WTC11 (cell line): ENCODE data around the gene RAP2A. TPM values are rescaled to one million over a fixed set of nuclear protein-coding genes. Genes with fewer than 3 reads are reported as not detected.
A peak's percentile ranks its signal among the peaks of the same experiment; 100 is the strongest.

ENCODE experiments used
- ATAC-seq: fragments of 200-7000 bp; cut with Tn5 transposase; 2 replicates; pipeline ENCODE4 v1.10.0; 2021; ENCODE audit warnings: mild to moderate bottlenecking, moderate library complexity
- CTCF ChIA-PET: fragments of 300-600 bp; sonication (Branson Sonifier 250); formaldehyde crosslinking; loops from one replicate; lab custom pipeline; 2021; ENCODE audit warnings: antibody characterized with exemption; lab: Charles Lee
- POLR2A ChIA-PET: fragments of 350-600 bp; sonication (Branson Sonifier 250); formaldehyde crosslinking; loops from one replicate; lab custom pipeline; 2021; ENCODE audit warnings: antibody characterized with exemption; lab: Charles Lee
- DNase-seq: peaks from one replicate; pipeline ENCODE4 v3.0.0; 2021; ENCODE audit warnings: low spot score
- H3K27ac Mint-ChIP-seq: 2 replicates; pipeline ENCODE4 v1.8.0; 2021; ENCODE audit warnings: mixed read lengths
- H3K27me3 Mint-ChIP-seq: 2 replicates; pipeline ENCODE4 v1.8.0; 2021; ENCODE audit warnings: low read depth, mild to moderate bottlenecking, moderate library complexity, mixed read lengths
- H3K36me3 Mint-ChIP-seq: 2 replicates; pipeline ENCODE4 v1.8.0; 2021; ENCODE audit warnings: mixed read lengths
- H3K4me1 Mint-ChIP-seq: 2 replicates; pipeline ENCODE4 v1.8.0; 2022; ENCODE audit warnings: mixed read lengths
- H3K4me3 Mint-ChIP-seq: 2 replicates; pipeline ENCODE4 v1.8.0; 2021; ENCODE audit warnings: mild to moderate bottlenecking, moderate library complexity, mixed read lengths
- H3K9me3 Mint-ChIP-seq: 2 replicates; pipeline ENCODE4 v1.8.0; 2021; ENCODE audit warnings: mixed read lengths
- FOXJ3 ChIP-seq: sonication (generic); formaldehyde crosslinking; IDR thresholded peaks from 2 replicates; pipeline ENCODE4 v1.9.0; 2021; ENCODE audit warnings: missing genetic modification reagents, mild to moderate bottlenecking, borderline replicate concordance
- FOXP1 ChIP-seq: sonication (generic); formaldehyde crosslinking; IDR thresholded peaks from 2 replicates; pipeline ENCODE4 v1.8.0; 2022; ENCODE audit warnings: missing genetic modification reagents, mild to moderate bottlenecking, moderate library complexity, borderline replicate concordance
- GTF2I ChIP-seq: fragments of 250-450 bp; sonication (Bioruptor Pico); conservative IDR thresholded peaks from 2 replicates; pipeline ENCODE4 v1.4.0; 2021; ENCODE audit warnings: mild to moderate bottlenecking
- NR1H2 ChIP-seq: sonication (generic); formaldehyde crosslinking; IDR thresholded peaks from 2 replicates; pipeline ENCODE4 v1.9.0; 2021; ENCODE audit warnings: mild to moderate bottlenecking, moderate library complexity, missing genetic modification reagents
- ZNF232 ChIP-seq: sonication (generic); formaldehyde crosslinking; IDR thresholded peaks from 2 replicates; pipeline ENCODE4 v1.8.0; 2022; ENCODE audit warnings: mild to moderate bottlenecking, missing genetic modification reagents
- ZNF671 ChIP-seq: fragments of 250-450 bp; sonication (Bioruptor Pico); IDR thresholded peaks from 2 replicates; pipeline ENCODE4 v1.8.0; 2021; ENCODE audit warnings: mild to moderate bottlenecking
- total RNA-seq: library from RNA; stranded (reverse); gene quantifications from 3 replicates; pipeline ENCODE4 v1.2.3, GENCODE V29; 2021
- TF ChIP-seq, protein P1 (sequence below): sonication (generic); formaldehyde crosslinking; IDR thresholded peaks from 2 replicates; pipeline ENCODE4 v1.8.1; 2023; ENCODE audit warnings: mild to moderate bottlenecking, moderate library complexity, missing genetic modification reagents
- TF ChIP-seq, protein P2 (sequence below): sonication (generic); formaldehyde crosslinking; conservative IDR thresholded peaks from 2 replicates; pipeline ENCODE4 v1.8.1; 2023; ENCODE audit warnings: mild to moderate bottlenecking, low read depth, missing genetic modification reagents, moderate library complexity
- TF ChIP-seq, protein P3 (sequence below): sonication (generic); formaldehyde crosslinking; IDR thresholded peaks from 2 replicates; pipeline ENCODE4 v1.8.0; 2022; ENCODE audit warnings: mild to moderate bottlenecking, missing genetic modification reagents
- TF ChIP-seq, protein P4 (sequence below): sonication (generic); formaldehyde crosslinking; IDR thresholded peaks from 2 replicates; pipeline ENCODE4 v1.8.1; 2022; ENCODE audit warnings: mild to moderate bottlenecking, missing genetic modification reagents, moderate library complexity, borderline replicate concordance
- TF ChIP-seq, protein P5 (sequence below): sonication (generic); formaldehyde crosslinking; IDR thresholded peaks from 2 replicates; pipeline ENCODE4 v1.8.0; 2022; ENCODE audit warnings: missing genetic modification reagents
- TF ChIP-seq, protein P6 (sequence below): sonication (generic); formaldehyde crosslinking; IDR thresholded peaks from 2 replicates; pipeline ENCODE4 v1.8.1; 2022; ENCODE audit warnings: low read depth, missing genetic modification reagents, borderline replicate concordance

RAP2A gene
- total RNA-seq, 1 experiment from 2014 or later, result 39.0 TPM

DNA sequence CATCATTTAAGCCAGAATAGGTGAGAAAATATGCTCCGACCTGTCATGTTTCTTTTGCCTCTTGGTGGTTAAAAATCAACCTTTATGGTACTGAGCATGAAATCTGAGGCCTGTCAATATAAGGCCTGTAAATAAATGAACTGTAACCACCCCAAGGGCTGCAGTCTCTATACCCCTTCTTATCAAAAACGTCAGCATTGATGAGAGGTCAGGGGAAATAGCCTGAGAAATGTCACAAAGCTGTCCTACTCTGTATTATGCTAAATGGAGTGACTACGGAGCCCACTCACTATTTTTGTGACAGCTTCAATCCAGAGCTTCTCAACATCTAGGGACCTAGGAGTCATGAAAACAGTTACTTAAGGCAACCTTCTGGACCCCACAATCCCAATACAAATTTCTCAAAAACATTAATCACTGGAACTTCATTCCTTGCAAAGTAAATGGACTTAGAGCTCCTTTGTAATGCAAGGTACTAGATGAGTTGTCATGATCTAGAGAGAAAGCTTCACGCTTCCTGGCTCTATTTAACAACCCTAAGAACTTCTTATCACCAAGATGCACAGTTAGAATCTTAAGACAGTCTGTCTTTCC lies 2.7 kb upstream of the RAP2A start (continued):
- TF ChIP-seq, protein P1, sequence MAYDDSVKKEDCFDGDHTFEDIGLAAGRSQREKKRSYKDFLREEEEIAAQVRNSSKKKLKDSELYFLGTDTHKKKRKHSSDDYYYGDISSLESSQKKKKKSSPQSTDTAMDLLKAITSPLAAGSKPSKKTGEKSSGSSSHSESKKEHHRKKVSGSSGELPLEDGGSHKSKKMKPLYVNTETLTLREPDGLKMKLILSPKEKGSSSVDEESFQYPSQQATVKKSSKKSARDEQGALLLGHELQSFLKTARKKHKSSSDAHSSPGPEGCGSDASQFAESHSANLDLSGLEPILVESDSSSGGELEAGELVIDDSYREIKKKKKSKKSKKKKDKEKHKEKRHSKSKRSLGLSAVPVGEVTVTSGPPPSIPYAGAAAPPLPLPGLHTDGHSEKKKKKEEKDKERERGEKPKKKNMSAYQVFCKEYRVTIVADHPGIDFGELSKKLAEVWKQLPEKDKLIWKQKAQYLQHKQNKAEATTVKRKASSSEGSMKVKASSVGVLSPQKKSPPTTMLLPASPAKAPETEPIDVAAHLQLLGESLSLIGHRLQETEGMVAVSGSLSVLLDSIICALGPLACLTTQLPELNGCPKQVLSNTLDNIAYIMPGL, result no peak
- TF ChIP-seq, protein P2, sequence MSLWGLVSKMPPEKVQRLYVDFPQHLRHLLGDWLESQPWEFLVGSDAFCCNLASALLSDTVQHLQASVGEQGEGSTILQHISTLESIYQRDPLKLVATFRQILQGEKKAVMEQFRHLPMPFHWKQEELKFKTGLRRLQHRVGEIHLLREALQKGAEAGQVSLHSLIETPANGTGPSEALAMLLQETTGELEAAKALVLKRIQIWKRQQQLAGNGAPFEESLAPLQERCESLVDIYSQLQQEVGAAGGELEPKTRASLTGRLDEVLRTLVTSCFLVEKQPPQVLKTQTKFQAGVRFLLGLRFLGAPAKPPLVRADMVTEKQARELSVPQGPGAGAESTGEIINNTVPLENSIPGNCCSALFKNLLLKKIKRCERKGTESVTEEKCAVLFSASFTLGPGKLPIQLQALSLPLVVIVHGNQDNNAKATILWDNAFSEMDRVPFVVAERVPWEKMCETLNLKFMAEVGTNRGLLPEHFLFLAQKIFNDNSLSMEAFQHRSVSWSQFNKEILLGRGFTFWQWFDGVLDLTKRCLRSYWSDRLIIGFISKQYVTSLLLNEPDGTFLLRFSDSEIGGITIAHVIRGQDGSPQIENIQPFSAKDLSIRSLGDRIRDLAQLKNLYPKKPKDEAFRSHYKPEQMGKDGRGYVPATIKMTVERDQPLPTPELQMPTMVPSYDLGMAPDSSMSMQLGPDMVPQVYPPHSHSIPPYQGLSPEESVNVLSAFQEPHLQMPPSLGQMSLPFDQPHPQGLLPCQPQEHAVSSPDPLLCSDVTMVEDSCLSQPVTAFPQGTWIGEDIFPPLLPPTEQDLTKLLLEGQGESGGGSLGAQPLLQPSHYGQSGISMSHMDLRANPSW (CRISPR knock-in tag), result no peak
- no peak for TF ChIP-seq GTF2I (CRISPR knock-in tag)
- no peak for TF ChIP-seq ZNF232 (CRISPR knock-in tag)
- TF ChIP-seq, protein P3, sequence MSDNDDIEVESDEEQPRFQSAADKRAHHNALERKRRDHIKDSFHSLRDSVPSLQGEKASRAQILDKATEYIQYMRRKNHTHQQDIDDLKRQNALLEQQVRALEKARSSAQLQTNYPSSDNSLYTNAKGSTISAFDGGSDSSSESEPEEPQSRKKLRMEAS (CRISPR knock-in tag), result no peak
- TF ChIP-seq, protein P4, sequence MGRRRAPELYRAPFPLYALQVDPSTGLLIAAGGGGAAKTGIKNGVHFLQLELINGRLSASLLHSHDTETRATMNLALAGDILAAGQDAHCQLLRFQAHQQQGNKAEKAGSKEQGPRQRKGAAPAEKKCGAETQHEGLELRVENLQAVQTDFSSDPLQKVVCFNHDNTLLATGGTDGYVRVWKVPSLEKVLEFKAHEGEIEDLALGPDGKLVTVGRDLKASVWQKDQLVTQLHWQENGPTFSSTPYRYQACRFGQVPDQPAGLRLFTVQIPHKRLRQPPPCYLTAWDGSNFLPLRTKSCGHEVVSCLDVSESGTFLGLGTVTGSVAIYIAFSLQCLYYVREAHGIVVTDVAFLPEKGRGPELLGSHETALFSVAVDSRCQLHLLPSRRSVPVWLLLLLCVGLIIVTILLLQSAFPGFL (CRISPR knock-in tag), result no peak
- TF ChIP-seq FOXJ3 (CRISPR knock-in tag), result no peak
- no peak for TF ChIP-seq ZNF671 (CRISPR knock-in tag)
- TF ChIP-seq, protein P5, sequence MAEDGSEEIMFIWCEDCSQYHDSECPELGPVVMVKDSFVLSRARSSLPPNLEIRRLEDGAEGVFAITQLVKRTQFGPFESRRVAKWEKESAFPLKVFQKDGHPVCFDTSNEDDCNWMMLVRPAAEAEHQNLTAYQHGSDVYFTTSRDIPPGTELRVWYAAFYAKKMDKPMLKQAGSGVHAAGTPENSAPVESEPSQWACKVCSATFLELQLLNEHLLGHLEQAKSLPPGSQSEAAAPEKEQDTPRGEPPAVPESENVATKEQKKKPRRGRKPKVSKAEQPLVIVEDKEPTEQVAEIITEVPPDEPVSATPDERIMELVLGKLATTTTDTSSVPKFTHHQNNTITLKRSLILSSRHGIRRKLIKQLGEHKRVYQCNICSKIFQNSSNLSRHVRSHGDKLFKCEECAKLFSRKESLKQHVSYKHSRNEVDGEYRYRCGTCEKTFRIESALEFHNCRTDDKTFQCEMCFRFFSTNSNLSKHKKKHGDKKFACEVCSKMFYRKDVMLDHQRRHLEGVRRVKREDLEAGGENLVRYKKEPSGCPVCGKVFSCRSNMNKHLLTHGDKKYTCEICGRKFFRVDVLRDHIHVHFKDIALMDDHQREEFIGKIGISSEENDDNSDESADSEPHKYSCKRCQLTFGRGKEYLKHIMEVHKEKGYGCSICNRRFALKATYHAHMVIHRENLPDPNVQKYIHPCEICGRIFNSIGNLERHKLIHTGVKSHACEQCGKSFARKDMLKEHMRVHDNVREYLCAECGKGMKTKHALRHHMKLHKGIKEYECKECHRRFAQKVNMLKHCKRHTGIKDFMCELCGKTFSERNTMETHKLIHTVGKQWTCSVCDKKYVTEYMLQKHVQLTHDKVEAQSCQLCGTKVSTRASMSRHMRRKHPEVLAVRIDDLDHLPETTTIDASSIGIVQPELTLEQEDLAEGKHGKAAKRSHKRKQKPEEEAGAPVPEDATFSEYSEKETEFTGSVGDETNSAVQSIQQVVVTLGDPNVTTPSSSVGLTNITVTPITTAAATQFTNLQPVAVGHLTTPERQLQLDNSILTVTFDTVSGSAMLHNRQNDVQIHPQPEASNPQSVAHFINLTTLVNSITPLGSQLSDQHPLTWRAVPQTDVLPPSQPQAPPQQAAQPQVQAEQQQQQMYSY (CRISPR knock-in tag), result no peak
- TF ChIP-seq FOXP1 (CRISPR knock-in tag), result no peak
- TF ChIP-seq, protein P6, sequence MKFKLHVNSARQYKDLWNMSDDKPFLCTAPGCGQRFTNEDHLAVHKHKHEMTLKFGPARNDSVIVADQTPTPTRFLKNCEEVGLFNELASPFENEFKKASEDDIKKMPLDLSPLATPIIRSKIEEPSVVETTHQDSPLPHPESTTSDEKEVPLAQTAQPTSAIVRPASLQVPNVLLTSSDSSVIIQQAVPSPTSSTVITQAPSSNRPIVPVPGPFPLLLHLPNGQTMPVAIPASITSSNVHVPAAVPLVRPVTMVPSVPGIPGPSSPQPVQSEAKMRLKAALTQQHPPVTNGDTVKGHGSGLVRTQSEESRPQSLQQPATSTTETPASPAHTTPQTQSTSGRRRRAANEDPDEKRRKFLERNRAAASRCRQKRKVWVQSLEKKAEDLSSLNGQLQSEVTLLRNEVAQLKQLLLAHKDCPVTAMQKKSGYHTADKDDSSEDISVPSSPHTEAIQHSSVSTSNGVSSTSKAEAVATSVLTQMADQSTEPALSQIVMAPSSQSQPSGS (CRISPR knock-in tag), result no peak

DNA sequence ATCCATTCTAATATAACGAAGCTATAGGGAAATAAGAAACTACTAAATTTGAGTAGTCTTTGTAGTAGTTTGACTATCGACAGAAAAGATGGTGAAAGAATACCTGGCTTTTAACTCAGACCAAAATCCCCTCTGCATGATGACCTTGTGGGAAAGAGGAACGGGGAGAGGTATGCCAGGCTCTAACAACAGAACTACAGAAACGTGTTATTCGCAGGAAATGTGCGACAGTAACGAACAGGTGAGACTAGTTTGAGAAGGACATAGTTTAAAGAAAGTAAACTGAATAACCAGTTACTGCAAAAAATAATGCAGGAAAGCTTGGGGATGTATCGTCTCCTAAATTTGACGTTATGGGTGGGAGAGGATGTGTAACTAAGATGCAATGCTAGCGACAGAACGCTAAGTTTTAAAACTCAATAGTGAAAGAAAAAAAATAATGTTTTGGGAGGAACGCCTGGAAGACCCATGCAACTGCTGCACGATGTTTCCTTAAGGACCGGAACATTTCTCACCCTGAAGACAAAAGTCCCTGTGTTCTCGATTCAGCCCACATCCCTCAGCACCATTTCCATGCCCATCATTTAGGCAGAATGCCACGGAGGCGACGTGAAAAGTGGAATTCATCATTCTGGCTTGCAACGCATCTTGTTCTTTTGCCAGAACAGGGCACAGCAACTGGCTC lies 1.6 kb upstream of the RAP2A start:
- peaks cover 41% of the 10 kb centered on the region for H3K4me1 Mint-ChIP-seq
- POLR2A ChIA-PET, result interaction anchor here (0.6 to 1.3 kb wide), 6 partner anchors 9 to 205 kb away, joined by 3 to 4 read pairs (median 3); no protein-coding TSS in a partner anchor

More for the DNA sequence above, 1.6 kb upstream of the RAP2A start:
- Mint-ChIP-seq H3K9me3 (no peaks in the 10 kb centered on the region), H3K27me3 (no peaks in the 10 kb centered on the region), H3K27ac (peak overlapping the region; percentile 100), H3K36me3 (0 out of 2 replicates have a peak, but pooled peaks cover 4% of the 10 kb centered on the region), H3K4me3 (peak overlapping the region; percentile 93)
- DNase-seq (no peak), ATAC-seq (no peak)
- TF ChIP-seq NR1H2 (CRISPR knock-in tag) (no peak), ZNF232 (CRISPR knock-in tag) (peak; percentile 42; the same call in 1 of the 2 replicates)
- CTCF ChIA-PET, result interaction anchor here (0.6 to 1.6 kb wide), 7 partner anchors 64 to 448 kb away, joined by 3 to 6 read pairs (median 3); partner anchors contain the start of gene MBNL2
